Stimulated activated CD8-positive, alpha-beta memory T cell treated with anti-CD3 and anti-CD28 coated beads, Interleukin-2, amount 100 ng/mL, for 1 hour (primary cell): Measurements from ENCODE around the gene TMEM253.

Source experiments
- DNase-seq, 2 donors: peaks; one replicate each; pipeline ENCODE4 v3.0.0-alpha.2; 2020; ENCODE audit warnings: low read depth in 2 of 2

The TMEM253 gene

GRCh38 chr14:21104448-21105060, 3.7 kb downstream of the TMEM253 start:
- peak; percentile 30 to 43 for DNase-seq

- DNase-seq, result no peak
Observed at GRCh38 chr14:21105095-21105494, 4.2 kb downstream of the TMEM253 start.

DNA sequence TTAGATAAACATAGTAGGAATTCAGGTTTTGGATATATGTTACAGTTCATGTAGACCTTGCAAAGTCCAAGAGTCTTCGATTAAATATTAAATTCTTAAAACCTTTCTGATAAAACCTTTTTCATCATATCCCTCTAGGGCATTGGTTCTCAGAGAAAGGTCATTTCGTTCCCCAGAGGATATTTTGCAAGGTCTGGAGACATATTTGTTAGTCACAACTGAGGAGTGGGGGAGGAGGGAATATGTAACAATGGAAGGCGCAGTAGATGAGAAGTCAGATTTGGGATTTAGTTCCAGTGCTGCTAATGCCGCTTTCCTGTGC, 5.3 kb downstream of the TMEM253 start:
- no peak for DNase-seq

DNA sequence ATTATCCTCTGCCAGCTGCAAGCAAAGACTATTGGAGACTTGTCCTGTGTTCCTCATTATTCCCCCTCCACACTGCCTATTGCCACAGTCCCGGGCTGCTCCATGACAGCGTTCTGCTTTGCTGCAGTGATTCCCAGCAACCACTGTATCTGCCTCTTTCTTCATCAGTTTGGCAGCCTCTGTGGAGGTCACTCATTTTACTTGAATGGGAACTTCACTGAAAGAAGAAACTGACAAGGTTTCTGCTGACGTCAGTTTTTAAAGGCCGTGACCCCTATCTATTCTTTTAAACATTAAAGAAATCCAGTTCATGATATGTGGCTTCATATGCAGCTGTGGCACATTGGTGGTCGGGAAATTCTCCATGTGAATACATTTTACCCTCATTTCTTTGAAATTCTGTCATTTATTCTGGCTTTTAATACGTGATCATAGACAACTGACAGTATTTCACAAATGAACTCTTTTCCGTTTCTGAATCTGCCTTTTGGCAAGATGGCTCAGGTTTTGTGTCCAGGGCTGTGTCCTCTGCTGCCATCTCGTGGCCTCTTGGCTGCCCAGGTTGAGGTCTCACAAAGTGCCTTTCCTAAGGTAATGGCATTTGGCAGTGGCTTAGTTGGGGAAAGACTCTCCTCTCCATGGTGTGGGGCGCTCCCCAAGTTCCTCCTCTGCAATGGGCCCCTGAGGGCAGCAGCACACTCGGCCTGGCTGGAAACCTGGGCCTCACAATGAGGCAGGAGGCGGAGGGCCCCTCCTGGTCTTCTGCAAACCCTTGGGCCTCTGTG, 5.8 kb downstream of the TMEM253 start:
- DNase-seq, result peak; percentile 59 to 60

- no peak for DNase-seq
Observed at GRCh38 chr14:21107283-21107800, 6.5 kb downstream of the TMEM253 start.

- DNase-seq, result no peak
Observed at GRCh38 chr14:21108791-21109190, 7.9 kb downstream of the TMEM253 start.

DNA sequence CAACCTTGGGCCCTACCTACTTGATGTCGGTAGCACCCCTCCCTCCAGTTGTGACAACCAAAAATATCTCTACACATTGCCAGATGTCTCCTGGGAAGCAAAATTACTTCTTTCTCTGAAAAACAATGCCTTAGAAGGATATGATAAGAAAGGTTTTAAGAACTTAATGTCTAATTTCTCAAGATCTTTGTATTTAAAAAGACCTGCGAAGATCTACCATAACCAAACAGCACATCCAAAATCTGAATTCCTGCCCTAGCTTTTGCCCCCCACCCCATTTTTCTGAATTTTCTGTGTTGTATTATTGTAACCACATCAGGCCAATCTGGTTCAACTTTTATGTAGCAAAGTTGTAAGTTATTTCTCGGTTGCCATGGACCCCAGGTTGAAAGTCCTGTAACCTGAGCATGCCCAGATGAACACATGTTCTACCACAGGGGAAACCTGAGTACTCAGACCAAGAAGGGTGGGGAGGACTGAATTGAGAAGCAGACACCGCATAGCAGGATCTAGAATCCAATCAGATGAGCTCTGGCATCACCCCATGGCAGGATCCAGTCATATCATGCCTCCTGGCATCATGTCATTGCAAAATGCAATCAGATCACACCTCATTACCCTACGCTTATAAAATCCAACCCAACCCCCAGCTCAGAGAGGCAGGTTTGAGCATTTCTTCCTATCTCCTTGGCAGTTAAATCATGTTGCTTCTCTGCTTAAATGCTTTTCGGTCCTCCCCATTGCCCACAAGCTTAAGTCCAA, 8.7 kb downstream of the TMEM253 start:
- DNase-seq, result no peak

DNA sequence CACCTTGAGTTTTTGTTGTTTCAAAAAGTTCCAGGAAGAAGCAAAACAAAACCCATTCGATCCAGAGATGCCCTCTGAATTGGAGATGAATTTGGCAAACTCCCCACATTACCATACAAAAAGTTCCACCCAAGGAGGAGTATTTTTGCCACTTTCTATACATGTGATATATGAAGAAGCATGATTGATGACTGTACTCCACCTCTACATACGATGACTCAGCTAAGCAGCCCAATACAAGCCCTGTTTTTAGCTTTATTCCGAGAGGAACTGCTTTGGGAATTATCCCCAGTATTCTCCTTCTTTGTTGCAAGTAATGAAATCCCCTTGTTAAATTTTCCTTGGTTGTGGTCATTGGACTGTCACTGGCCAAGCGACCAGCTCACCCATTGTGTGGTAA, 11.4 kb downstream of the TMEM253 start:
- DNase-seq, result no peak

GRCh38 chr14:21113369-21113768, 12.5 kb downstream of the TMEM253 start:
- no peak for DNase-seq

- no peak for DNase-seq
Observed at GRCh38 chr14:21118933-21119332, 18.1 kb downstream of the TMEM253 start.

DNA sequence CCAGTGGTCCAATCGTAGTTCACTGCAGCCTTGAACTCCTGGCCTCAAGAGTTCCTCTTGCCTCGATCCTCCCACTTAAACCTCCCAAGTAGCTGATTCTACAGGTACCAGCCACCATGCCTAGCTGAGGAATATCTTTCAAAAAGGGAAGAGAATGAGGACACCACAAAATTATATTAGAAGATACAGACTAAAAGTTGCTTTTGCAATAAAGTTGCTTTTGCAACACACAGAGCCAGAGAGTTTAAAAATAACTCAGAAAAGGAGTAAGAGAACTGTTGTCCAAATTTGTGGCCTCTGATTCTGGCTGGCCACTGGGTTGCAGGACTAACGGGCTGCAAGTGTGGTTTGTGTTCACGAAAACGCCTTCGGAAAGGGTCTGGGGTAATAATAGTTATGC, 19.8 kb downstream of the TMEM253 start:
- no peak for DNase-seq

GRCh38 chr14:21121122-21121521, 20.3 kb downstream of the TMEM253 start:
- no peak for DNase-seq

DNA sequence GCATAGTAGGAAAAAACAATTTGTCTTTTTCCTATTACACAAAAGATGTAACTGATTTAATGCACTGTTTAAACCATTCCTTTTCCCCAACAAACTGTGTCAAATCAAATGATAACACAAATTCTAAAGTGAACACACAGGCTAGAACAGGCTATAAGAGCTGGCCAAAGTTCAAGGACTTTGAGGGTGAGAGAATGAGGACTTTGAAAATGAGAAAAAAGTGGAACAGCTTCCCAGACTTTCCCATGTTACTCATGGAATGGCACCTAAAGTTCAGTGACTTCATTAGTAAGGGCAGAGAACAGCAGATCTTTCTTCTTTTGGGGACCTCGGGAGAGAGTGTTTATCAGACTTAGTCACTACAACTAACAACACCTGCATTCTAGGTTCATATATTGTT, 22.6 kb downstream of the TMEM253 start:
- DNase-seq, result no peak

DNA sequence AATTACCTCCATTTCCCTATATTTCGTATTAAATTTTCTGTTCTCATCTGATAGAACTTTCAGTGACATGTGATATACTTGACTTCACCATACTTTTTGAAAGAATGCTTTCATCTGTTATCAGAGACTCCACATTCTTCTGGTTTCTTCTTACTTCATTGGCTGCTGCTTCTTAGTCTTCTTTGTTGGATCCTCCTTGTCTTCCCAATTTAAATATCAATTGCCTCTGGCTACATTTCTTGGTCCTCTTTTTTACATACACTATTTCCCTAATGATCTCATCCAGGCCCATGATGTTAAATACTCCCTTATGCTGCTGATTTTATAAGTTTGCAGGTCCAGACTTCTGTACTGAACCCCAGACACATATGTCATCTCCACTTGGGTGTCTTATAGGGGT, 33.0 kb downstream of the TMEM253 start:
- no peak for DNase-seq

GRCh38 chr14:21136024-21136423, 35.2 kb downstream of the TMEM253 start:
- no peak for DNase-seq

- no peak for DNase-seq
Observed at GRCh38 chr14:21142357-21142756, 41.5 kb downstream of the TMEM253 start.

DNA sequence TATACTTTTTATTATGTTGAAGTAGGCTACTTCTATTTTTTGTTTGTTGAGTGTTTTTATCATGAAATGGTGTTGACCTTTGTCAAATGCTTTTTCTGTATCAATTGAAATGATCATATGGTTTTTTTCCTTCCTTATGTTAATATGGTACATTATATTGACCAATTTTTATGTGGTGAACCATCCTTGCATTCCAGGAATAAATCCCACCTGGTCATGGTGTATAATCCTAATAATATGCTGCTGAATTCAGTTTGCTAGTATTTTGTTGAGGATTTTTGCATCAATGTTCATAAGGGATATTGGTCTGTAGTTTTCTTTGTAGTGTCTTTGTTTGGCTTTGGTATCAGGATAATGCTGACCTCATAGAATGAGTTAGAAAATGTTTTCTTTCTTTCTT, 44.6 kb downstream of the TMEM253 start:
- no peak for DNase-seq

- DNase-seq, result no peak
Observed at GRCh38 chr14:21149641-21150367, 48.9 kb downstream of the TMEM253 start.
